ENCODE data around the gene CHN1.

DNA sequence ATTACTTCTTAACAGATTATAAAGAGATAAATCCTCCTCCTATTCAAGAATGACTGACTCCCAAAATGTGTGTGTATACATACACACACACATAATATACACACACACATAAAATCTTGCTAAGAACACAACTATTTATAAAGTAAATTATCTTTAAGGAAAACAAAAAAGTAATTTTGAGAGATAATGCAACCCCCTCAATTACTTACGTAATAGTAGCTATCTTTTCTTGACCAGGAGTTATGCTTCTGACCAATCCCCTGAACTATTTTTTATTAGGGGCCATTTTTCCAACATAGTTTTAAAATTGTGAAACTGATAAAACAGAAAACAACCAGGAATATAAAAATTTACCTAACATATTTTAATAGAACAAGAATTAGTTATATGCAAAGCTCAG is 127.9 kb downstream of the CHN1 start:
- no peak for TF ChIP-seq POLR2A (IDR thresholded peaks at IDR 0.05)
- TF ChIP-seq CTCF (IDR thresholded peaks at IDR 0.05) = no peak

All from thyroid gland (tissue), 4 donors.